Erythroblast (primary cell): ENCODE data around the gene ATF7IP.
"Not testable (repeated sequence)": the region's sequence is repeated elsewhere in the genome, so short reads cannot be mapped to it uniquely, and the experiment has no call there.

Experiments
- DNase-seq, 2 experiments: peaks; one replicate each; lab custom pipeline; 2025; lab: John Stamatoyannopoulos, UW
- GATA1 ChIP-seq: IDR thresholded peaks from 2 replicates; pipeline ENCODE4 v1.6.1; 2011; ENCODE audit warnings: low read depth, mild to moderate bottlenecking, control low read depth, low read length, moderate library complexity
- POLR2A ChIP-seq: IDR thresholded peaks from 2 replicates; pipeline ENCODE4 v1.6.1; 2011; ENCODE audit warnings: mild to moderate bottlenecking, low read length

The ATF7IP gene, protein sequence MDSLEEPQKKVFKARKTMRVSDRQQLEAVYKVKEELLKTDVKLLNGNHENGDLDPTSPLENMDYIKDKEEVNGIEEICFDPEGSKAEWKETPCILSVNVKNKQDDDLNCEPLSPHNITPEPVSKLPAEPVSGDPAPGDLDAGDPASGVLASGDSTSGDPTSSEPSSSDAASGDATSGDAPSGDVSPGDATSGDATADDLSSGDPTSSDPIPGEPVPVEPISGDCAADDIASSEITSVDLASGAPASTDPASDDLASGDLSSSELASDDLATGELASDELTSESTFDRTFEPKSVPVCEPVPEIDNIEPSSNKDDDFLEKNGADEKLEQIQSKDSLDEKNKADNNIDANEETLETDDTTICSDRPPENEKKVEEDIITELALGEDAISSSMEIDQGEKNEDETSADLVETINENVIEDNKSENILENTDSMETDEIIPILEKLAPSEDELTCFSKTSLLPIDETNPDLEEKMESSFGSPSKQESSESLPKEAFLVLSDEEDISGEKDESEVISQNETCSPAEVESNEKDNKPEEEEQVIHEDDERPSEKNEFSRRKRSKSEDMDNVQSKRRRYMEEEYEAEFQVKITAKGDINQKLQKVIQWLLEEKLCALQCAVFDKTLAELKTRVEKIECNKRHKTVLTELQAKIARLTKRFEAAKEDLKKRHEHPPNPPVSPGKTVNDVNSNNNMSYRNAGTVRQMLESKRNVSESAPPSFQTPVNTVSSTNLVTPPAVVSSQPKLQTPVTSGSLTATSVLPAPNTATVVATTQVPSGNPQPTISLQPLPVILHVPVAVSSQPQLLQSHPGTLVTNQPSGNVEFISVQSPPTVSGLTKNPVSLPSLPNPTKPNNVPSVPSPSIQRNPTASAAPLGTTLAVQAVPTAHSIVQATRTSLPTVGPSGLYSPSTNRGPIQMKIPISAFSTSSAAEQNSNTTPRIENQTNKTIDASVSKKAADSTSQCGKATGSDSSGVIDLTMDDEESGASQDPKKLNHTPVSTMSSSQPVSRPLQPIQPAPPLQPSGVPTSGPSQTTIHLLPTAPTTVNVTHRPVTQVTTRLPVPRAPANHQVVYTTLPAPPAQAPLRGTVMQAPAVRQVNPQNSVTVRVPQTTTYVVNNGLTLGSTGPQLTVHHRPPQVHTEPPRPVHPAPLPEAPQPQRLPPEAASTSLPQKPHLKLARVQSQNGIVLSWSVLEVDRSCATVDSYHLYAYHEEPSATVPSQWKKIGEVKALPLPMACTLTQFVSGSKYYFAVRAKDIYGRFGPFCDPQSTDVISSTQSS

DNA sequence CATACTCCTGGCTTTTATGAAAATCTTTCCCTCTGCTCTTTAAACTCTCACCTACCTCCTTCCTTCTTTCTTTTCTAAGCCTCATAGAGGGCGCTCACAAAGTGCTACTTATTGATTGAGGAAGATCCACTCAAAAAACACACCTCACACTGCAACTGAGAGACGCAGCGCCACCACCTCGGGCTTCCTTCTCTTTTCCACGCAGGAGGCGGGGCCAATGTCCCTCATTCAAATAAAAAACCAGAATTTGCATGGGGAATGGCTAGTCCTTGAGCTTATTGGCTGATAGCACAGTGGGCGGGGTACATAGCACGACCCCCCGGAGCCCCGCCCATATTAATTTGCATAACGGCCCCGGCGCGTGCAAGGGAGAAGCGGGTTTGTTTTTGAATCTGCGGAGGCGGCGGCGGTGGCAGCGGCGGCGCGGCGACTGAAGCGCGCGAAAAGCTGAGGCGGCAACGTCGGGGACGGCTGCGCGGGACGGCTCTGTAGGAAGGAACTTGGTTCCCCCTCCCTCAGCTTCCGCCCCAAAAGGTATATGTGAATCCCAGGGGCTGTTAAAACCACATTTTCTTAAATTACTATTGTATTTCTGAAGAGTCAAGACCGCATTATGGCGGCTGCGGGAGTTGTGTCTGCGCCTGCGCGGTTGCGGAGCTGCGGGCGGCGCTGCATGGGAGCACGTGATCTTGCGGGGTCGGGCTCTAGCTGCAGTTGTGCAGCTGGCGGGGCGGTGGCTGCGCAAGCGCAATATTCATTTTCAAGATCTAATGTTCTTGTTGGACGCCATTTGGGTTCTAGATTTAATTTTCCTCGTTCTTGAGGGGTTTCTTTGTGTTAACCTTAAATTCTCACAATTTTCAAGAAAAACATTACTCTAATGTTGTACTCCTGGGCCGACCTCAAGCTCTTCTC lies at the start of gene ATF7IP:
ATF7IP (plus strand) TSS at position 389 of the 915 bp plus-strand sequence. CDS start 58,234 bp downstream, outside the sequence.
- DNase-seq, result peak; percentile 98 to 99
- TF ChIP-seq POLR2A, result peak; percentile 82
- TF ChIP-seq GATA1, result no peak

DNA sequence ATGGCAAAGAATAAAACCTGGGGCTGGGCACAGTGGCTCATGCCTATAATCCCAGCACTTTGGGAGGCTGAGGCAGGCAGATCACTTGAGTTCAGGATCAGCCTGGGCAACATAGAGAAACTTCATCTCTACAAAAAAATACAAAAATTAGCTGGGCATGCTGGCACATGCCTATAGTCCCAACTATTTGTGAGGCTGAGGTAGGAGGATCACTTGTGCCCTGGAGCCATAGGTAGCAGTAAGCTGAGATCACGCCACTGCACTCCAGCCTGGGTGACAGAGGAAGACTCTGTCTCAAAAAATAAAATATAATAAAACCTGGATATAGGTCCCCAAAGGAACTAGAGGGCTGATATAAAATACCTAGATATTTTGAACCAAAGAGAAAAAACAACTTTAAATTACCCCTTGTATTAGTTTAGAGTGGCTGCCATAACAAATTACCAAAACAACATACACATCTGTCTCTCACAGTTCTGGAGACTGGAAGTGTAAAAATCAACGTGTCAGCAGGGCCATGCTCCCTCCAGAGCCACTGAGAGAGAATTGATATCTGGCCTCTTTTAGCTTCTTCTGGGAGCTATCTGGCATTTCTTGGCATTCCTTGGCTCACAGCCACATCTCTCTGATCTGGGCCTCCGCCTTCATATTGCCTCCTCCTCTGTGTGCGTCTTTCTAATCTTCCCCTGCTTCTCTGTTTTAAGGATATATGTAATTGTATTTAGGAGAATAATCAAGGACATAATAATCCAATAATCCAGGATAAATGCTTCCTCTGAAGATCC lies 47.9 kb upstream of the ATF7IP start:
- TF ChIP-seq GATA1 (no peak), POLR2A (no peak)
- peak; percentile 45 to 64 for DNase-seq

DNA sequence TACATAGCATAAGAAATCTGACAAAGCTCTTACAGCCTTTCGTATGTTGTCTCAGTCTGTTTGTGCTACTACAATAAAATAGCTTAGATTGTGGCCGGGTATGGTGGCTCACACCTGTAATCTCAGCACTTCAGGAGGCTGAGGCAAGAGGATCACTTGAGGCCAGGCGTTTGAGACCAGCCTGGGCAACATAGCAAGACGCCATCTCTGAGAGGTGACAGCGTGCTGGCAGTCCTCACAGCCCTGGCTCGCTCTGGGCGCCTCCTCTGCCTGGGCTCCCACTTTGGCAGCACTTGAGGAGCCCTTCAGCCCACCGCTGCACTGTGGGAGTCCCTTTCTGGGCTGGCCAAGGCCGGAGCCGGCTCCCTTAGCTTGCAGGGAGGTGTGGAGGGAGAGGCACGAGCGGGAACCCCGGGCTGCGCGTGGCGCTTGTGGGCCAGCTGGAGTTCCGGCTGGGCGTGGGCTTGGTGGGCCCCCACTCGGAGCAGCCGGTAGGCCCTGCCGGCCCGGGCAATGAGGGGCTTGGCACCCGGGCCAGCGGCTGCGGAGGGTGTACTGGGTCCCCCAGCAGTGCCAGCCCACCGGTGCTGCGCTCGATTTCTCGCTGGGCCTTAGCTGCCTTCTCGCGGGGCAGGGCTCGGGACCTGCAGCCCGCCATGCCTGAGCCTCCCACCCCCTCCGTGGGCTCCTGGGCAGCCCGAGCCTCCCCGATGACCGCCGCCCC lies 45.6 kb upstream of the ATF7IP start:
- DNase-seq, result not testable (repeated sequence)

DNA sequence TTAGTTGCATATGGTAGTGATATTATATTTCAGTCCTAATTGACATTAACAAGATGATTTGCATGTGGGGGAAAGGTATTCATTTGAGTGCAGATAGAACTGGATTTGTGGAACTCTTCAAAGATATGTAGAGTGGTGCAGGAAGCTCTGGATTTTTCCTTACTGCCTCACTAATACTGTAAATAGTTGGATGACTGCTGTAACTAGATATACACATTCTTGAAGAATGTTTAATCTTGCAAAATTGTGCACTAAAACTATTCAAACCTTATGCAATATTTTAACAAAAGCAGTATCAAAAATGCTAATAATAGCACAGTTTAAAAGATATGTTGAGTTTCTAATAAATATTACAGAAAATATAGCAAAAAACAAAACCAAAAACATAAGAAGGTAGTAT lies 43.1 kb upstream of the ATF7IP start:
- TF ChIP-seq POLR2A (no peak), GATA1 (no peak)
- no peak for DNase-seq

DNA sequence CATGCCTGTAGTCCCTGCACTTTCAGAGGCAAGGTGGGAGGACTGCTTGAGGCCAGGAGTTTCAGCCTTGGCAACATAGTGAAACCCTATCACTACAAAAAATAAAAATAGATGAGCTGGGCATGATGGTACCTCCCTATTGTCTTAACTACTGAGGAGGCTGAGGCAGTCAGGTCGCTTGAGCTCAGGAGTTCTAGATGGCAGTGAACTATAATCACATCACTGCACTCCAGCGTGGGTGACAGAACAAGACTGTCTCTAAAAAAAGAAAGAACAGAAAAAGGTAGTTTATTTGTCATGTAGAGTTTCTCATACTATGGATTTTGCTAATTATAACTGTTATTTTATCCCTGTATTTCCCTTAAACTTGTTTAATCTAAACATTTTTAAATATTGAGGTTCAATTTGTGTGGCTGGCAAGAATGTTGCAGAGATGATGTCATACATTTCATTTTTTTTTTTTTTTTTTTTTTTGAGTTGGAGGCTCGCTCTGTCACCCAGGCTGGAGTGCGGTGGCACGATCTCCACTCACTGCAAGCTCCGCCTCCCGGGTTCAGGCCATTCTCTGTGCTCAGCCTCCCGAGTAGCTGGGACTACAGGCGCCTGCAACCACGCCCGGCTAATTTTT lies 39.7 kb upstream of the ATF7IP start:
- no peak for TF ChIP-seq POLR2A
- no peak for TF ChIP-seq GATA1
- DNase-seq, result no peak

DNA sequence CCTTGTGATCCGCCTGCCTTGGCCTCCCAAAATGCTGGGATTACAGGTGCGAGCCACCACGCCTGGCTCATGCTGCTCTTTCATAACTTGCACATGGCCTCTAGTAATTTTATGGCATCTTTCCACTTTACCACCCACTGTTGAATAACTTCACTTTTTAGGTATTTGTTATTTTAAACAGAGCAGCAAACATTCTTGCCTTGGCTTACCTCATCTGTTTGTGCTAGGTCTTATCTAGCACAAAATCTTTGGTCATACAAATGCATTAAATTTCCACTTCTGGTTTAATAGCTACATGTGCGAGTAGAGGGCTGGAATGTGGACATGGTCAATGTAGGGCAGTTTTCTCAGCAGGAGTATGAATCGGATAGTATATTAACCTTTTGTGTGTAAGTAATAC lies 38.8 kb upstream of the ATF7IP start:
- DNase-seq, result no peak
- TF ChIP-seq GATA1 (no peak), POLR2A (no peak)

DNA sequence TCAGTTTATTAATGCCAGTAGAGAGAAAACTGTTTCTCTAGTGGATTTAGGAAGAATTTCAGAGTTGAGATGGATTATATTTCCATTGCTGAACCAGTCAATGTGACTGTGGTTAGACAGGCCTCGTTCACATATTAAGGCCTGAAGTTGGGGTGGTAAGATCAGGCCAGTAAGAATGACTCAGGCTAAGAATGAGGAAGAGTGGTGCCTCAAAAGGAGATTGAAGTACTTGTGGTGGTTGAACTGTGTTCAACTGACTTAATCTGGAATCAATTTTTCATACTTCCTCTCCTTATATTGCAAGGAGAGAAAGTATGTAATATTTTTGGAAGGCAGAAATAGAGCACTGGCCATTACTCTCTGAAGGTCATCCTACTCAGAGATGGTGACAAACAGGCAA lies 37.8 kb upstream of the ATF7IP start:
- no peak for TF ChIP-seq GATA1
- TF ChIP-seq POLR2A, result no peak
- DNase-seq, result no peak

DNA sequence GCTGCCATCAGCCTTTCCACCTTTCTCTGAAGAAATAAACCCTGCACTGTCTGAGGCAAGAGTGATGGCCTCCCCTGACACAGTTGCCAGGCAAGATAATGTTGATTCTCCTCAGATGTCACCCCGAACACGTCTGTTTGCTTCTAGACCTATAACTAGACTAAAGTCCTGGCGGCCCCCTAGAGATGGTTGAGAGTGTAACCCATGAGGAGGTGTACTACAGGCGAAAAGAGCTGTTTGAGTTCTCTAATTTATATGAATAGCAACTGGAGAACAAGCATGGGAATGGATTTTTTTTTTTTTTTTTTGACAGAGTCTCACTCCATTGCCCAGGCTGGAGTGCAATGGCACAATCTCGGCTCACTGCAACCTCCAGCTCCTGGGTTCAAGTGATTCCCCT lies 33.0 kb upstream of the ATF7IP start:
- no peak for DNase-seq
- TF ChIP-seq GATA1 (no peak), POLR2A (no peak)

DNA sequence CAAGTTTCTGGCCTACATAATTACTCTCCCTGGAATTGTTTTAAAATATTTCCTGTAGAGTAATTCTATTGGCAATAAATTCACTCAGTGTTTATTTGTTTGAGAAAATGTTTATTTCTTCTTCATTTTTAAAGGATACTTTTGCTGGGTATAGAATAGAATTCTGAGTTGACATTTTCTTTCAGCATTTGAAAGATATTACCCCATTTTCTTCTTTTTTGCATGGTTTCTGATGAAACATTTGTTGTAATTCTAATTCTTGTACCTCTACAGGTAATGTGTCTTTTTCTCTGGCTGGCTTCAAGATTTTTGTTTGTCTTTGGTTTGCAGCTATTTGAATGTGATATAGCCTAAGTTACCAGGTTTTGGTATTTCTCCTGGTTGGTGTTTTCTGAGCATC lies 25.1 kb upstream of the ATF7IP start:
- DNase-seq, result no peak
- no peak for TF ChIP-seq GATA1
- TF ChIP-seq POLR2A, result no peak

DNA sequence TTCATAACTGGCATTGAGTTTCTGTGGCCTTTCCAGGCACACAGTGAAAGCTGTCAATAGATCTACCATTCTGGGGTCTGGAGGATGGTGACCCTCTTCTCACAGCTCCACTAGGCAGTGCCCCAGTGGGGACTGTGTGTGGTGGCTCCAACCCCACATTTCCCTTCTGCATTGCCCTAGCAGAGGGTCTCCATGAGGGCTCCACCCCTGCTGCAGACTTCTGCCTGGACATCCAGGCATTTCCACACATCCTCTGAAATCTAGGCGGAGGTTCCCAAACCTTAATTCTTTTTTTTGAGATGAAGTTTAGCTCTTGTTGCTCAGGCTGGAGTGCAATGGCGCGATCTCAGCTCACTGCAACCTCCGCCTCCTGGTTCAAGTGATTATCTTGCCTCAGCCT lies 14.0 kb upstream of the ATF7IP start:
- not testable (repeated sequence) for DNase-seq

DNA sequence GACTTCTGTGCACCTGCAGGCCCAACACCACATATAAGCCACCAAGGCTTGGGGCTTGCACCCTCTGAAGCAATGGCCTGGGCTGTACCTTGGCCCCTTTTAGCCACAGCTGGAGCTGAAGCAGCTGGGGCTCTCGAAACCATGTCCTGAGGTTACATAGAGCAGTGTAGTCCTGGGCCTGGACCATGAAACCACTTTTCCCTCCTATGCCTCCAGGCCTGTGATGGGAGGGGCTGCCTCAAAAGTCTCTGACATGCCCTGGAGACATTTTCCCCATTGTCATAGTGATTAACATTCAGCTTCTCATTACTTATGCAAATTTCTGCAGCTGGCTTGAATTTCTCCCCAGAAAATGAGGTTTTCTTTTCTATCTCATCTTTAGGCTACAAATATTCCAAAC lies 13.4 kb upstream of the ATF7IP start:
- not testable (repeated sequence) for DNase-seq

DNA sequence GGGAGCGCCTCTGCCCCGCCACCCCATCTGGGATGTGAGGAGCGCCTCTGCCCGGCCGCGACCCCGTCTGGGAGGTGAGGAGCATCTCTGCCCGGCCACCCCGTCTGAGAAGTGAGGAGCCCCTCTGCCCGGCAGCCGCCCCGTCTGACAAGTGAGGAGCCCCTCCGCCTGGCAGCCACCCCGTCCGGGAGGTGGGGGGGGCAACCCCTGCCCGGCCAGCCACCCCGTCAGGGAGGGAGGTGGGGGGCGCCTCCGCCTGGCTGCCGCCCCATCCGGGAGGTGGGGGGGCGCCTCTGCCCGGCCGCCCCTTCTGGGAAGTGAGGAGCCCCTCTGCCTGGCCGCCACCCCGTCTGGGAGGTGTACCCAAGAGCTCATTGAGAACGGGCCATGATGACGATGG lies 10.8 kb upstream of the ATF7IP start:
- DNase-seq, result not testable (repeated sequence)
